GM18526 (cell line): ENCODE results near the gene PLEKHM1.

Experiments
- POLR2A ChIP-seq: IDR thresholded peaks from 3 replicates; pipeline ENCODE4 v1.6.1; 2011; ENCODE audit not compliant: insufficient read length; ENCODE audit errors: extremely low read depth

The PLEKHM1 gene

DNA sequence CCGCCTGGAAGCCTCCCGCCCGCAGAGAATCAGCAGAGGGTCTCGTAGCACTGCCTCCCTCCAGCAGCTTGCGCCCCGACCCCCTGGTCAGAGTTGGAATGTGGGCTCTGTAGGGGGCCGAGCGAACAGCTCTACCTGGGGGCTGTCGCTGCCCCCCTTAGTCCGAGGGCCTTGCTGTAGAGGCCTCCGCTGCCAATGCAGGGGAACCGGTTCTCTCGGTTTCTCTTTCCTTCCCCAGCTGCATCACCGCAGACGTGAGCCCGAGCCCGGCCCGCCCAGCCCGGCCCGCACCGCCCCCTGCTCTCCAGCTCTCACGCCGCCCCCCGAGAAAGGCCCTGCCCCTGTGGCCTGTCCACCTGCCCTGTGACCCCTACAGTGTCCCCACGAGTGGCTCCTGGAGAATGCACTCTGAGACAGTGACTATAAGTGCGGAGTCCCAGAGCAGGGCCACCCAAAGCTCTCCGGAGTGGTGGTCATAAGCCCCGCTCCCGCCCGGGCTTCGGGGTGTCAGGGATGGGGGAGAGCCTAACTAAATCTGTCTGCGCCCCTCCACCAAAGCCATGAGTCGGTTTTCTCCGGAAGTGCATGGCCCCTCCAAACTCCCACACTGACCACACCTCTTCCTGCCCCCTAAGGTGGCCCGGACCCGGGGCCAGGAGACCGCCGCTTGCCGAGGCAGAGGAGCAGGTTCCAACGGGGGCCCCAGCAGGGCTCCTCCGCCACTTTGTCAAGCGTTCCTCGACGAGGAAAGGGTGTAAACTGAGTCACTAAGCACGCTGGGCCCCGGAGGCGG, 59.6 kb downstream of the PLEKHM1 start:
- TF ChIP-seq POLR2A = no peak

DNA sequence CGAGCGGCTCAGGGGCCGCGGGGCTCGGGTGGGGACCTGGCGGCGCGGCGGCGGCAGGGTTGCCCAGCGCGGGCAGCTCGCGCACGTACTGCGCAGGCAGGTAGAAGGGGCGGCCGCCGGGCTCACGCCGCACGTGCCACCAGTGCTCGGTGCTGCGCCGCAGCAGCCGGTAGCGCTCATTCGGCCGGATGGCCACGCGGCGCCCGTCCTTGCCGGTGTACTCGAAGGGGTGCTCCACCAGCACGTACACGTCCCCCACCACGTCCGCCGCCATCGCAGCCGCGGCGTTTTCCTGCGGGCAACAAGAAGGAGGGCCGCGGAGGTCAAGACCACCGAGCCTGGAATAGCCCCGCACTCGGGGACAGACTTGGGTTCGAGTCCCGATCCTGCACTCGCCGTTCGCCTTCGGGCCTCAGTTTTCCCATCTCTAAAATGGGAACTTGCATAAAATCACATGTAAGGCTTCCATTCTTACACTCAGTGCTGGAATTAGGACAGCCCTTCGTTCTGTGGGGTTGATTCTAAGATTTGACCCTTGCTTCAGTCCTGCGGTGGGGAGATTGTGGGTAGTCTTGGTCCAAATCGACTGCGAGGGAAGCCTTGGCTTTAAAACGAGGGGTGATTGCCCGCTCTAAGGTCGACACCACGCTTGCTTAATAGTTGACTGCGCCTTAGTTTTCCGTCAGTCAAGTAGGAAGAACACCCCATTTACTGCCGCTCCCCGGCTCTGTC, 60.3 kb downstream of the PLEKHM1 start:
- no peak for TF ChIP-seq POLR2A

DNA sequence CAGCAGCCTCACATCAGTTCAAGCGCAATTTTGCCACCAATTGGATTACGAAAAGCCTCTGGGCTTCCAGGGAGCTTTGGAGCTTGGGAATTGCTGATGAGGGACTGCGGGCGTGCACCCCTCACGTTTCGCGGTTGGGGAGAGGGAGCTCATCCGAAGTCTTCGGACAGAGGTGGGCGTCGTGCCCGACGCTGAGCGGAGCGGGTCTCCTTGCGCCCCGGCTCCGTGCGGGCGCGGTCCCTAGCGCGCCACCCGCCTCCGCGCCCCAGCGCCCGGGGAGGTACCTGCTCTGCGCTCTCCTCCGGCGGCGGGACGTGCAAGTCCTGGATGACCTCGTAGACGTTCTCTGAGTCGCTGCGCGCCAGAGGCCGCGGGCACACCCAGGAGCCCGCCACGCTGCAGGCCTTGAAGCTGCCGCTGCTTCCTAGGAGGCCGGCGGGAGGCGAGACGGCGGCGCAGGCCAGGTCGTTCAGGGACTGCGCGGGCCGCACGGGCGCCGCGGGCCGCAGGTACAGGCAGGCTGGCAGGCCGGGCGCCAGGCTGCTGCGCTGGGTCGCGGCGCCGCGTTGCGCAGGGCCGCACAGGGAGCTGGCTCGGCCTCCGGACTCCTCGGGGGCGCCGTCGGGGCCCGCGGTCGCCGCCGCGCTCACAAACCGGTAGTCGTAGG, 61.0 kb downstream of the PLEKHM1 start:
- TF ChIP-seq POLR2A = no peak

DNA sequence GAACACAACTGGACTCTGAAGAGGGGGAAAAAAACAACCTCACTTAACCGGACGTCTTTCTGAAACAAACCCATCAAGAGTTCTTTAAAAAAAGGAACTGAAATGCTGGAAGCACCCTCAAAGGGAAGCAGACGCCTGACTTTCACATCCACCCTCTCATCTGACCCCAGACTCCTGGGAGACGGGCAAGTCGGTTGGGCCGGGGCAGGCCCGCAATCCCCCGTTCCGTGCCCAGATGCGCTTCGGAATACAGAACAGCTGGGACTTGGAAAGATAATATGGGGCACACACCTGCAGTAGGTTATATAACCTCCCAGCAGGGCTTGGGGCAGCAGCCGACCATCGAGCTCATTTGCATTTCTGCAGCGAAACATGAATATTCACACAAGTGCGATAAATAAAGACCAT, 61.6 kb downstream of the PLEKHM1 start:
- TF ChIP-seq POLR2A = no peak

DNA sequence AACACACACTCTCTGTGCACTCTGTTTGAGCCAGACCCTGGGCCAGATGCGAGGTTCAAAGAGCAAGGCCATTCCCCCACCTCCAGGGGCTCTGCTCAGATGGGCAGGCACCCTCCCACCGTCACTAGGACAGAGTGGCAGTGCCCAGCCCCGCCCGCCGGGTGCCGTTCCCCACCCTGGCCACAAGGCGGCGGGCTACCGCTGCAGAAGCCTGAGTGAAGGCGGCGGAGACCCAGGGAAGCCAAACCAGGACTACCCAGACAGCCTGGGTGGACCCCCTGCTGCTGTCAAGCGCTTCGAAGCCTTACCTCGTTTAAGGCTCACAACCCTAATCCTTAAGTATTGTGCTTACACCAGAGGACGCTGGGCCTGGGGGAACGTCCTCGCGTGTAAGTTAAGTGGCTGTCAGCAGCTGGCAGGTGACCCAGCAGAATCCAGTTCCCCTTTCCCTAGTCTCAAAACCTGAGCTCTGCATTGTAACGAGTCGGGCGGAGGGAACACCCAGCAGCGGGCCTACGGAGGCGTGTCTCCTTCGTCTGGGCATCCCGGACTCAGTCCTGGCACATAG, 62.4 kb downstream of the PLEKHM1 start:
- no peak for TF ChIP-seq POLR2A

DNA sequence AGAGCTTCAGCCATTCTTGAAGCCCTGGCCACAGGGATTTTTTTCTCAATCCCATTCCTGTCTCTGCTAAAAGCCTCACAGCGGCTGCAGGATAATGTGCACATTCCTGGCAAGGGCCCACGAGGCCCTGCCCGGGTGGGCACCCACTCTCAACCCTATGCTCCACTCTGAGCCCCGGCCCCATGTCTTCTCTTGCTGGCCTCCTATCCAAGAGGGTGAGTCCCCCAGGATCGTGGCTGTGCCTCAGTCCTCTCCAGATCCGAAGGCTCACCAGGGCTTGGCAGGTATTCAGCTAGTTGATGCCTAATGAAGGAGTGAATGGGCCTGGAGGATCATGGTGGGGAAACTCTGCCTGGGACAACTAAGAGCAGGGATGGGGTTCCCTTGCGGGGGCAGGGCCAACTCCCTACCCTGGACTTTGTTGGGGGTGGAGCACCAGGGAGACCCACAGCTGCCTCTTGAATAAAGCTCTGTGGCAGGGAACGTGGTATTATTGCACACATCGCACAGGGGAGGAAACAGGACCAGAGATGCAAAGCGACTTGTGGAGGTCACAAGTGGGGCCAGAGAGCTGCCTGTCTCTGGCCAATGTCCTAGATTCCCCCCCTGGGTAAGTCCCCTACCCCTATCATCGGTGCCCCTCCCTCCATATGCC, 63.2 kb downstream of the PLEKHM1 start:
- no peak for TF ChIP-seq POLR2A

DNA sequence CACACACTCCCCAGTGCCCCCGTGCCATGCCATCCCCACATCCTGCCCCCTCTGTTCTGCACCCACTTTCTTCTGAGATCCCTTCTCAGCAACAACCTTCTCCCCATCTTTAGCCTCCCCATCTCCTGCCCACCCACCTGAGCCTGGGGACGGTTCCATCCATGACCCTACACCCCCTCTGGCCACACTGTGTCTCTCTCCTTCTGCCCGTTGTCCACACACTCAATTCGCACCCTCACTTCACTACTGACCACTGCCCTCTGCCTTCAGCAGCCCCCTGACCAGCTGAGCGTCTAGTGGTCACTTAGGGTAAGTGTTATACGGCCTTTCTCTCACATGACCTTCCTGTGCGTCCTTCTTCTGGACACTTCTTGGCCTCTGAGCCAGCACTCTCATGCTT, 64.0 kb downstream of the PLEKHM1 start:
- no peak for TF ChIP-seq POLR2A

DNA sequence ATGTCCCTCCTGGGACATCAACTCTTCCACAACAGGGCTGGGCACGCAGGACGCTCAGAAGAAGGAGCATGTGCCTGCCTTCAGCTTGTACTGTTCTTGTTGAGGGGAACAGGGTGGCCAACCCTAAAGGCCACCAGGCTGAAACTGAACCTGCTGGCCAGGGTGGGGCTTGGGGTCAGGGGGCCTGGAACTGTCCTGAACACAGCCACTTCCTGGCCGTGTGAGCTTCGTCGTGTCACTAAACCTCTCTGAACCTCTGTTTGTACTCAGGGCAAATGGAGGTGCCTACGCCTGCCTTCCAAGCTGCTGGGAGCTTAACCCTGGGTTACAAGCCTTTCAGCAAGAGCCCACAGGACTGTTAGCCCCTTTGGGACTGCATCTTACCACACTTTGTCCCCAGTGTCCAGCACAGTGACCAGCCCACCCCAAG, 64.5 kb downstream of the PLEKHM1 start:
- TF ChIP-seq POLR2A = no peak

DNA sequence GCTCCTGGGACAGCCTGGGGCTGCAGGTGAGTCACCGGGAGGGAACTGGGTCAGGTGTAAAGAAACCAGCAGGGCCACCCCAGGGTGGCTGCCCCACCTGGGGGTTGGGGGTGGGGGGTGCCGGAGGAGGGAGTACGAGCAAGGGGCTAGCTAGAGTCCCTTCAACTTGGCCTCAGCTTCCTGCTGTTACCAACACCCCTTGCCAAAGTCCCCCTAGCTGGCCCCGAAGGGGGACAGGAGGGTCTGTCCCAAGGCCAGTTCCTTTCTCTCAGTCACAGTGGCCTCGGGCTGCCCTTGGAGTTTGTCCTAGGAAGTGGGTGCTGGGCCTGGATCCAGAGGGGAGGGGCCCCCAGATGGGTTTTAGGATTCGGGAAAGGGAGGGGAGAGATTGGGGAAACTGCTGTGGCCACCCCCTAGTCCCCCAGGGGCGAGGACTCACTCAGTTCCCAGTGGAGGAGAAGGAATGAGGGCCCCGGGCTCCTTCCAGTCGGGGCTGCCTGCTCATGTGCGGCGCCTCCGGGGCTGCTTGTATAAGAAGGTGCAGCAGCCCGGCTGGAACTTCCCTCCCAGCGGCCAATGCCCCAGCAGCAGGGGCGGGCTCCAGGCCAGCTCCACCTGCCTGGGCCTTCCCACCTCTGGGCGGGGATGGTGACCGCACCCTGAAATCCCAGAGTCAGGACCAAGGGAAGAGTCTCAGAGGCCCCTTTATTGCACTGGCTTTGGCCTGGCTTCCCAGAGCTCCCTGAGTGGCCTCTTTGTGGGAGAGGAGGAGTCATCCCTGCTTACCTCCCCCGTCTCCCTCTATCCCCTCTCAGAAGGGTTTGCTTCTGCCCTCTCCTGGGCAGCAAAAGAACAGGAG, 65.2 kb downstream of the PLEKHM1 start:
- no peak for TF ChIP-seq POLR2A

DNA sequence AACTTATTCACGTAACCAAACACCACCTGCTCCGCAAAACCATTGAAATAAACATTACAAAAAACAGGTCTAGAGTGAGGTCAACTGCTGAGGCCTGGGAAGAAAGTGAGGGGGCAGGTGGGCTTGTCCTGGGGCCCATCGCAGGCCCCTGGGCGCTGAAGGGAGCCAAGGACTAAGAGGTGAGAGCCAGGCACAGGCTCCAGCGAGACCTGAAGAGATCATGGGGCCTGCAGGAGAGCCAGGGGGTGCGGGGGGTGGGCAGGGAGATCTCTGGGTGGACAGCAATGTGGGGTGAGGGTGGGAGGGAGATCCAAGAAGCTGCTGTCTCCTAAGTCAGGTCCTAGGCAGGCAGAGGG, 65.8 kb downstream of the PLEKHM1 start:
- no peak for TF ChIP-seq POLR2A

DNA sequence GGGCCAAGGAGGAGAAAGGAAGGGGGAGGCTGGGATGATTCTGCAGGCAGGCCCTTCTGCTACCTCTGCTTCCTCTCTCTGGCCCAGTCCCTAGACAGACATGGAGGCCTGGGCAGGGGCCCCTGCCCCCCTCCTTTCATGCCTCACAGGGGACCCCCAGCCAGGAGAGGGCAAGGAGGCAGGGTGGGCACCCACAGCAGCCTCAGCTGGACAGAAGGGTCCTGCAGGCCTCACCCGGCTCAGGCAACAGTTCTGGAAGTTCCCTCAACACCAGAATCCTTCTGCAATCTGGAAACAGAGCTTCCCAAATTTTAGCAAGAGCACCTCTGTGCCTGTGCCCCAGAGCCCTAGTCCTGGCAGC, 66.6 kb downstream of the PLEKHM1 start:
- no peak for TF ChIP-seq POLR2A

DNA sequence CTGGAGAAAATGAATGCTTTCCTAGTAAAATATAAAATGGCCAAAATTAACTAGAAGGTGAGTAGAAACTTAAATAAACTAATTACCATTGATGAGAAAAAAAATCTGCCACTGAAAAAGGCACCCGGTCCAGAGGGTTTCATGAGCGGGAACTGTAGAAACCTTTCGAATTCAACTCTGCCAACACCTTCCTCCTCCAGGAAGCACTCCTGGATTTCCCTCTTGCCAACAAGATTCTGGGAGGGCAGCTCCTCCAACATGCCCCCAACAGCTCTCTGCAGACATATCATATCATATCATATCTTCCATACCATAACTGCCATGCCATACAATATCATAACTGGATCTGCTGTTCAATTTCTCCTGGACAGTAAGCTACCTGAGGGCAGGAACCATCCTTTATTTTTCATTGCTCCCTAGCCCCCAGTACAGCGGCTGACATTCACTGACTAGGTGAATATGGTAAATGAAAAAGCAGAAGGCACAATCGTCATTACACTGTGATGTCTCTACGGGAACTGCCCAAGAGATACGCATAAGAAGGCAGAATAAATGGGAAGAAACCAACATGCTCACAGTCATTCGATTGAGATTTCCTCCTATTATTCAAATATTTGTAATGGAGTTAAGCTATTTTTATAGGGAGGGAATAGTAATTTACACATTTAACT, 67.1 kb downstream of the PLEKHM1 start:
- TF ChIP-seq POLR2A = no peak

DNA sequence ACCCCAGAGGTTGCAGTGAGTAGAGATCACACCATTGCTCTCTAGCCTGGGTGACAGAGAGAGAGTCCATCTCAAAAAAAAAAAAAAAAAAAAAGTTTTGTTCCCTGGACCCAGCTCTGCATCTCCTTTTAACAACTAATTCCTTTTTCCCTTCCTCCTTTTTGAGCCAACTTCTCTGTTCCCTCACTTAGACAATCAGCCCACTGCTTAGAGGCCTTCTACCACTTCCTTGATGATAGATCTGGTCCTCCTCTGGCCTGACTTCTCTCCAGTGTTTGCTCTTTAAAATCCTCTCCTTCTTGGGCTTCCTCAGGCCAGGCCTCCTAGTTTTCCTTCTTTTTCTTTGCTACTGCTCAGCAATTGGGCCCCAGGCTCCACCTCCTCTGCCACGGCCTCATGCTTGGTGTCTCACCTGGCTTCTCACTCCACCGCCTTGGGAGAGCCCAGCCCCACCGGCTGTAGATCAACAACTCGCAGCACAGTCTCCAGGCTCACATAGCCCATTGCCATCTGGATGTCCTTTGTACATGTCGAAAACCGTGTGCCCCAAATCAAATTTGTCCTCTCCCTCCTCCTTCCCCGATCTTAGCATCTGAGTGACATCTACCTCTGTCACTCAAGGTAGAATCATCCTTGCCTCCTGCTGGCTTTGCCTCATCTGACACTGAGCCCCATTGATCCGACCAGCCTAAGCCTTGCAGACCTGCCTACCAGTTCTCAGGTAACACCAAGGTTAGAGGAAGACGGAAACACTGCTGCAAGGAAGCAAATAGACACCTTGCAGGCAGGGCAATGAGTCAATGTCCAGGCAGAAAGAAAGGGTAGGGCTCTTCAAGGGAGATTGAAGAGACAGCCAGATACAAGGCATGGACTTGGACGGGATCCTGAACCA, 75.3 kb downstream of the PLEKHM1 start:
- no peak for TF ChIP-seq POLR2A
